Measurements from ENCODE around the gene PRSS53. TPM values are rescaled to one million over a fixed set of nuclear protein-coding genes. Genes with fewer than 3 reads are reported as not detected.

PRSS53 gene
- total RNA-seq, 2 donors from 2014 or later, result 1.7 to 2.8 TPM

- H3K27ac ChIP-seq (ENCODE audit: low read depth, low read length), result no peak overlapping the region
- H3K36me3 ChIP-seq (ENCODE audit: control insufficient read depth, insufficient read depth, low read length), result no peaks in the 10 kb centered on the region
- WGBS, 2 experiments (ENCODE audit: insufficient coverage in 1 of 2, insufficient read length in 1 of 2), result 80 to 82% methylated on average over 4 of the region's 4 CpGs
- TF ChIP-seq, protein P1, sequence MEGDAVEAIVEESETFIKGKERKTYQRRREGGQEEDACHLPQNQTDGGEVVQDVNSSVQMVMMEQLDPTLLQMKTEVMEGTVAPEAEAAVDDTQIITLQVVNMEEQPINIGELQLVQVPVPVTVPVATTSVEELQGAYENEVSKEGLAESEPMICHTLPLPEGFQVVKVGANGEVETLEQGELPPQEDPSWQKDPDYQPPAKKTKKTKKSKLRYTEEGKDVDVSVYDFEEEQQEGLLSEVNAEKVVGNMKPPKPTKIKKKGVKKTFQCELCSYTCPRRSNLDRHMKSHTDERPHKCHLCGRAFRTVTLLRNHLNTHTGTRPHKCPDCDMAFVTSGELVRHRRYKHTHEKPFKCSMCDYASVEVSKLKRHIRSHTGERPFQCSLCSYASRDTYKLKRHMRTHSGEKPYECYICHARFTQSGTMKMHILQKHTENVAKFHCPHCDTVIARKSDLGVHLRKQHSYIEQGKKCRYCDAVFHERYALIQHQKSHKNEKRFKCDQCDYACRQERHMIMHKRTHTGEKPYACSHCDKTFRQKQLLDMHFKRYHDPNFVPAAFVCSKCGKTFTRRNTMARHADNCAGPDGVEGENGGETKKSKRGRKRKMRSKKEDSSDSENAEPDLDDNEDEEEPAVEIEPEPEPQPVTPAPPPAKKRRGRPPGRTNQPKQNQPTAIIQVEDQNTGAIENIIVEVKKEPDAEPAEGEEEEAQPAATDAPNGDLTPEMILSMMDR (conservative IDR thresholded peaks at IDR 0.05), result no peak
- Mint-ChIP-seq H3K27ac (no peak overlapping the region), H3K4me1 (peaks cover 2% of the 10 kb centered on the region), H3K36me3 (ENCODE audit: low read depth) (no peaks in the 10 kb centered on the region), H3K4me3 (no peak overlapping the region), H3K27me3 (ENCODE audit: insufficient read depth) (peaks cover 12% of the 10 kb centered on the region), H3K9me3 (peaks cover 8% of the 10 kb centered on the region)
- no peak for DNase-seq
- no peak overlapping the region for H3K4me3 ChIP-seq (ENCODE audit: low read length)
- H3K9me3 ChIP-seq (ENCODE audit: control insufficient read depth, low read length), result no peaks in the 10 kb centered on the region
- no peaks in the 10 kb centered on the region for H3K27me3 ChIP-seq (ENCODE audit: control insufficient read depth, insufficient read depth, low read length, poor library complexity, severe bottlenecking)
- H3K9ac ChIP-seq (ENCODE audit: extremely low read depth, low read length, poor library complexity, severe bottlenecking), result no peak overlapping the region
- H3K4me1 ChIP-seq (ENCODE audit: control insufficient read depth, insufficient read depth, low read length), result no peaks in the 10 kb centered on the region
Measured at GRCh38 chr16:31099860-31100638, 11.3 kb upstream of the PRSS53 start.

DNA sequence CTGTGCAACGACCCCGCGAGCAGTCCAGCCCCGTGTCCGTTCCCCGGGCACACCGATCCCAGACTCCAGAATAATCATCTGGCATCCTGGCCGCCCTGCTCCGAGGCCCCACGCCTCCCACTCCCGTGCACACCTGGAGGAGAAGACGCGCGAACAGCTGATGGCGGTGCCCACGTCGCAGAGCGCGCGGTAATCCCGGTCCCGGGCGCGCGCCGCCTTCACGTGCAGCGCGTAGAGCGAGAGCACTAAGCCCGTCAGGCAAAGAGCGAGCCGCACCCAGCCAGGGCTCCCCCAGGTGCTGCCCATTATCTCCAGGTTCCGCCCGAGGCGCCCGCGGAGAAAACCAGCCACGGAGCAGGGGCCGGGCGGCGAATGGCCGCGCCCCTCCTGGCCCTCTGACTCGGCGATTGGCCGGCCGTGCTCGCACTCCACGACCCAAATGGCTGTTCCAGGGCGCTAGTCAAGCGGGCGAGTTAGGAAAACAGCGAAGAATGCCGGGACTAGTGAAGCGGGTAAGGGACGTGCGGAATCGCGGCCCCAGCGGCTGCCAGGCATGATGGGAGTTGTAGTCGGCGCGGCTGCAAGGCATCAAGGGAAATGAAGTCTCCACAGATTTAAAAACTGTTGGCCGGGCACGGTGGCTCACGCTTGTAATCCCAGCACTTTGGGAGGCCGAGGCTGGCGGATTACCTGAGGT, 5.8 kb upstream of the PRSS53 start, which contains the start of gene VKORC1:
VKORC1 (minus strand) TSS at position 374 of the 697 bp plus-strand sequence; CDS start at position 306, 68 bp downstream.
- H3K36me3 Mint-ChIP-seq (ENCODE audit: low read depth), result peaks cover 14% of the 10 kb centered on the region
- WGBS, 2 experiments (ENCODE audit: insufficient coverage in 1 of 2, insufficient read length in 1 of 2), result 0 to 3% methylated on average over 26 to 69 of the region's 69 CpGs

GRCh38 chr16:31094088-31094423, 5.3 kb upstream of the PRSS53 start:
- WGBS, 2 experiments (ENCODE audit: insufficient coverage in 1 of 2, insufficient read length in 1 of 2), result 0% methylated on average over 14 to 20 of the region's 20 CpGs
- TF ChIP-seq, protein P1 (conservative IDR thresholded peaks at IDR 0.05), result no peak
- Histone ChIP-seq H3K36me3 (ENCODE audit: control insufficient read depth, insufficient read depth, low read length) (peaks cover 20% of the 10 kb centered on the region), H3K27me3 (ENCODE audit: control insufficient read depth, insufficient read depth, low read length, poor library complexity, severe bottlenecking) (no peaks in the 10 kb centered on the region), H3K9ac (ENCODE audit: extremely low read depth, low read length, poor library complexity, severe bottlenecking) (peak overlapping the region; percentile 77), H3K4me3 (ENCODE audit: low read length) (peak overlapping the region; percentile 95), H3K9me3 (ENCODE audit: control insufficient read depth, low read length) (no peaks in the 10 kb centered on the region), H3K27ac (ENCODE audit: low read depth, low read length) (peak overlapping the region; percentile 77), H3K4me1 (ENCODE audit: control insufficient read depth, insufficient read depth, low read length) (no peaks in the 10 kb centered on the region)
- no peaks in the 10 kb centered on the region for H3K9me3 Mint-ChIP-seq
- H3K27ac Mint-ChIP-seq, result peak overlapping the region; percentile 69
- H3K4me1 Mint-ChIP-seq, result peaks cover 3% of the 10 kb centered on the region
- peak; percentile 73 for DNase-seq
- peaks cover 14% of the 10 kb centered on the region for H3K36me3 Mint-ChIP-seq (ENCODE audit: low read depth)
- no peaks in the 10 kb centered on the region for H3K27me3 Mint-ChIP-seq (ENCODE audit: insufficient read depth)
- H3K4me3 Mint-ChIP-seq, result peak overlapping the region; percentile 80

More for the DNA sequence above, 5.8 kb upstream of the PRSS53 start, which contains the start of gene VKORC1:
- no peaks in the 10 kb centered on the region for H3K9me3 Mint-ChIP-seq
- Histone ChIP-seq H3K4me1 (ENCODE audit: control insufficient read depth, insufficient read depth, low read length) (no peaks in the 10 kb centered on the region), H3K4me3 (ENCODE audit: low read length) (peak within 1 kb of the TSS; percentile 95), H3K9me3 (ENCODE audit: control insufficient read depth, low read length) (no peaks in the 10 kb centered on the region), H3K36me3 (ENCODE audit: control insufficient read depth, insufficient read depth, low read length) (peaks cover 20% of the 10 kb centered on the region), H3K9ac (ENCODE audit: extremely low read depth, low read length, poor library complexity, severe bottlenecking) (peak within 1 kb of the TSS; percentile 77), H3K27ac (ENCODE audit: low read depth, low read length) (peak within 1 kb of the TSS; percentile 77), H3K27me3 (ENCODE audit: control insufficient read depth, insufficient read depth, low read length, poor library complexity, severe bottlenecking) (no peaks in the 10 kb centered on the region)
- peaks cover under 1% of the 10 kb centered on the region for H3K27me3 Mint-ChIP-seq (ENCODE audit: insufficient read depth)
- peak within 1 kb of the TSS; percentile 69 for H3K27ac Mint-ChIP-seq
- peaks cover 3% of the 10 kb centered on the region for H3K4me1 Mint-ChIP-seq
- TF ChIP-seq, protein P1 (conservative IDR thresholded peaks at IDR 0.05), result no peak
- DNase-seq, result peak; percentile 98
- peak within 1 kb of the TSS; percentile 80 for H3K4me3 Mint-ChIP-seq

All from endodermal cell (in vitro differentiated cells).